ENCODE results near the gene OSBPL3. TPM values are rescaled to one million over a fixed set of nuclear protein-coding genes. Genes with fewer than 3 reads are reported as not detected.

OSBPL3 gene
- total RNA-seq, 1 experiment from 2014 or later = 8.6 TPM

- Histone ChIP-seq H2AFZ (ENCODE audit: low read length) (no peak overlapping the region), H3K23ac (ENCODE audit: insufficient read length, low read depth, low read length) (no peak overlapping the region), H2BK12ac (ENCODE audit: insufficient read length, low read depth, low read length) (no peak overlapping the region), H2BK5ac (ENCODE audit: insufficient read length, low read length) (no peak overlapping the region), H2BK120ac (ENCODE audit: low read depth, low read length, poor library complexity, severe bottlenecking) (no peak overlapping the region), H2AK5ac (ENCODE audit: insufficient read length, low read length) (no peak overlapping the region), H3K79me2 (ENCODE audit: insufficient read depth, low read length) (no peaks in the 10 kb centered on the region), H3K27me3 (ENCODE audit: insufficient read depth, low read length) (no peaks in the 10 kb centered on the region), H3K79me1 (ENCODE audit: insufficient read depth, low read depth, low read length, poor library complexity, severe bottlenecking) (no peaks in the 10 kb centered on the region), H3K4me2 (ENCODE audit: insufficient read depth, insufficient read length, low read length) (no peak overlapping the region), H3K18ac (ENCODE audit: insufficient read length, low read depth, low read length) (no peak overlapping the region), H3K27ac (ENCODE audit: insufficient read length, low read depth, low read length) (no peak overlapping the region), H2BK15ac (ENCODE audit: low read depth, low read length) (no peak overlapping the region), H3K14ac (ENCODE audit: insufficient read depth, low read length) (no peak overlapping the region), H4K20me1 (ENCODE audit: control insufficient read depth, insufficient read depth, insufficient read length) (no peaks in the 10 kb centered on the region), H3K9ac (ENCODE audit: extremely low read depth, insufficient read length, low read length) (no peak overlapping the region), H3K4me1 (ENCODE audit: insufficient read depth, low read length) (no peaks in the 10 kb centered on the region), H3K4ac (ENCODE audit: low read depth, low read length) (no peak overlapping the region), H4K8ac (replicated peaks; ENCODE audit: insufficient read length, low read depth, low read length) (no peak overlapping the region), H3K9me3 (ENCODE audit: control insufficient read depth, low read depth, low read length) (no peaks in the 10 kb centered on the region), H4K5ac (ENCODE audit: insufficient read length, low read depth, low read length) (no peak overlapping the region), H3K56ac (ENCODE audit: insufficient read length, low read depth, low read length) (no peak overlapping the region), H3T11ph (ENCODE audit: low read length) (no peak overlapping the region), H3K23me2 (ENCODE audit: insufficient read length, low read depth, low read length, poor library complexity, severe bottlenecking) (no peaks in the 10 kb centered on the region), H4K91ac (ENCODE audit: insufficient read length, low read depth, low read length) (no peak overlapping the region), H2BK20ac (ENCODE audit: low read depth, low read length, poor library complexity, severe bottlenecking) (no peak overlapping the region)
- H3K27me3 Mint-ChIP-seq (ENCODE audit: low read depth) = no peaks in the 10 kb centered on the region
- TF ChIP-seq, protein P1, sequence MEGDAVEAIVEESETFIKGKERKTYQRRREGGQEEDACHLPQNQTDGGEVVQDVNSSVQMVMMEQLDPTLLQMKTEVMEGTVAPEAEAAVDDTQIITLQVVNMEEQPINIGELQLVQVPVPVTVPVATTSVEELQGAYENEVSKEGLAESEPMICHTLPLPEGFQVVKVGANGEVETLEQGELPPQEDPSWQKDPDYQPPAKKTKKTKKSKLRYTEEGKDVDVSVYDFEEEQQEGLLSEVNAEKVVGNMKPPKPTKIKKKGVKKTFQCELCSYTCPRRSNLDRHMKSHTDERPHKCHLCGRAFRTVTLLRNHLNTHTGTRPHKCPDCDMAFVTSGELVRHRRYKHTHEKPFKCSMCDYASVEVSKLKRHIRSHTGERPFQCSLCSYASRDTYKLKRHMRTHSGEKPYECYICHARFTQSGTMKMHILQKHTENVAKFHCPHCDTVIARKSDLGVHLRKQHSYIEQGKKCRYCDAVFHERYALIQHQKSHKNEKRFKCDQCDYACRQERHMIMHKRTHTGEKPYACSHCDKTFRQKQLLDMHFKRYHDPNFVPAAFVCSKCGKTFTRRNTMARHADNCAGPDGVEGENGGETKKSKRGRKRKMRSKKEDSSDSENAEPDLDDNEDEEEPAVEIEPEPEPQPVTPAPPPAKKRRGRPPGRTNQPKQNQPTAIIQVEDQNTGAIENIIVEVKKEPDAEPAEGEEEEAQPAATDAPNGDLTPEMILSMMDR (conservative IDR thresholded peaks at IDR 0.05) = no peak
- DNase-seq = no peak
- H3K4me1 Mint-ChIP-seq = peaks cover 8% of the 10 kb centered on the region in 2 experiments
- no peak overlapping the region for H3K27ac Mint-ChIP-seq
- no peaks in the 10 kb centered on the region for H3K9me3 Mint-ChIP-seq
- no peaks in the 10 kb centered on the region for H3K36me3 Mint-ChIP-seq (ENCODE audit: insufficient read depth in 1 of 3, low read depth in 3 of 3)
- WGBS (ENCODE audit: extremely low coverage, insufficient read length, low lambda C conversion rate) = no CpG with 5 or more reads among the region's 4 CpGs
- H3K4me3 Mint-ChIP-seq = no peak overlapping the region
These were observed 80.1 kb downstream of the OSBPL3 start for GRCh38 chr7:24899905-24900304.

All from H9 (cell line).